ENCODE measurements around the gene SLC25A53. TPM values are rescaled to one million over a fixed set of nuclear protein-coding genes. Genes with fewer than 3 reads are reported as not detected.

Gene SLC25A53, protein sequence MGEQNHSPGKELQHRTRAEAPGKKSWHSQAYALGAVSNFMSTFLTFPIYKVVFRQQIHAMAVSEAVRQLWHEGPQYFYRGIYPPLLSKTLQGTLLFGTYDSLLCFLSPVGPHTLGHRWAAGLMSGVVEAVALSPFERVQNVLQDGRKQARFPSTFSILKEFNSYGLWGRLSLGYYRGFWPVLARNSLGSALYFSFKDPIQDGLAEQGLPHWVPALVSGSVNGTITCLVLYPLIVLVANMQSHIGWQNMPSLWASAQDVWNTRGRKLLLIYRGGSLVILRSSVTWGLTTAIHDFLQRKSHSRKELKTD
- total RNA-seq: 1 to 10 TPM; 6.1 to 8.7 TPM

DNA sequence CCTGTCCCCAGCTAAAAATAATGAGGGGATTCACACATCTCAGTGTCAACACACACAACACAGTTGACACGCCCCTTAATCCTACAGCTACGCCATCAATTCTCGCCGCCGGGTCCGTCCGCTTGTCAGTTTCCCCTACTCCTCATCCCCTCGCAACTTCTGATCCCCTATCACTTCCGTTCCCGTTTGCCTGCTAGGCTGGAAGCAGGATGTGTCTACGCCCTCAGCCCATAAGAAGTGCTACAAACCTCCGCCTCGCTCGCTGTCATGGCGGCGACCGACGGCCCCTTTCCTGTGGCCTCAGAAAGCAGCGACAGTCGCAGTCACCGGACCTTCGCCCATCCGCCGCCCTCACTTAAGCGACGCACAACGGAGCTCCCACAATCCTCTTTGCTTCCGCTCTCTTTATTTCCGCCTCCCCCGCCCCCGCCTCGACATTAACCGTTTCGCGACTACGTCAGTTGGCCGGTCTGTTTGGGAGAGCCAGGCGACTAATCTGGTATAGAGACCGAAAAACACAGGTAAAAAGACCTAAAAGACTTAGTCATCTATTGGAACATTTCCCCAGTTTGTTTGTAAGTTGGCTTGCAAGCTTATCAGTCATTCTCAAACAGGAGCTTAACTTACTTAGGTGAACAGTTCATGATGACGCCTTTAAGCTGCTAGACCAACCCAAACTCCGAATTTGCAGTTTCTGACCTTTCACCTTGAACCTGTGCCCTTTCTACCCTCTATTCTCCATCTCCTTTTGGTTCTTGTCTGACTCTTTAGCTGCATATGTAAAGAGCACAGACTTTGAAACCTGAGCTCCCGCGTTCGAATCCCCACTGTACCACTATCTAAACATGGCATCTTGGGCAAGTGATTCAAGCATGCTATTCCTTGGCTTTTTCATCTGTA lies at the start of gene SLC25A53:
Gene SLC25A53, minus strand, starts transcription at position 380 of the 900 bp plus-strand sequence. CDS start 51,752 bp downstream, outside the sequence.
- Mint-ChIP-seq H3K36me3 (ENCODE audit: low read depth) (peaks cover 18% of the 10 kb centered on the region), H3K9me3 (no peaks in the 10 kb centered on the region), H3K27me3 (no peaks in the 10 kb centered on the region), H3K4me3 (peak within 1 kb of the TSS; percentile 89), H3K4me1 (no peaks in the 10 kb centered on the region), H3K27ac (peak within 1 kb of the TSS; percentile 98)
- ATAC-seq (replicated peaks): peak; percentile 95

DNA sequence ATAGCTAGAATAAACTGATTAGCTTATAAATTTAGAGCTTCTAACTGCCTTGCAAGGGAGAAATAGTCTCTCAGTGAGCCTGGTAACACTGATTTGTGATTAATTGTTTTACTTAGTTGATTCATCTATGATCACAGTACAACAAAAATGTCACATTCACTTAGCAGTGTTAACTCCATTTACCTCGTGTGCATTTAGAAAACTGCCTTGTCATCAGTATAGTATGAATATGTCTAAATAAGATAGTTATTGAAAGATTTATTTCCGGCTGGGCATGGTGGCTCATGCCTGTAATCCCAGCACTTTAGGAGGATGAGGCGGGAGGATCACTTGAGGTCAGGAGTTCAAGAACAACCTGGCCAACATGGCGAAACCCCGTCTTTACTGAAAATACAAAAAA lies 48.7 kb upstream of the SLC25A53 start:
- H3K27me3 Mint-ChIP-seq: no peaks in the 10 kb centered on the region
- no peak for ATAC-seq (replicated peaks)
- H3K36me3 Mint-ChIP-seq (ENCODE audit: low read depth): peaks cover 7% of the 10 kb centered on the region
- H3K27ac Mint-ChIP-seq: no peak overlapping the region
- no peaks in the 10 kb centered on the region for H3K9me3 Mint-ChIP-seq
- no peaks in the 10 kb centered on the region for H3K4me1 Mint-ChIP-seq
- H3K4me3 Mint-ChIP-seq: no peak overlapping the region

DNA sequence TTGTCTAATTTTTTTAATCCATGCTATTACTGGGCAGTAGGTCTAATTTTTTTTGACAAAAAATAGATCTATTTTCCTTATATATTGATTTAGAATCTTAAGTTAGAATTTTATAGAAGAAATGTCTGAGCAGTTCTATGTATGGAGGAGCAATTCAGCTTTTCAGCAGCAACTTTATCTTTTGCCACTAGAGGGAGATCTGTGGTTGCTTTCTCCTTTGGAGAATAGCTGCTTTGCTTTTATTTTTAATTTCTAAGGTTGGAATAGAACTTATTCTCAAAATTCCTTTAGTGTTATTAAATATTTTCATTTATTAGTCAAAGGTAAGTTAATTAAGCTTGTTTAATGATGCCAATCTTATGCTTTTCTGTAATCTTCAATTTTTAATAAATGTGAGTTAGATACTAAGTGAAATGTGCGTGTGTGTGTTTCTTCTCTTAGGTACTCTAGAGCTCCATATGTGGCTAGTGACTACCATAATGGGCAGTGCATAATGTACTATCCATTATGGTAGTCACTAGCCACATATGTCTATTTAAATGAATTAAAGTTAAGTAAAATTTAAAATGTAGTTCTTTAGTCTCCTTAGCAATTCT lies 38.8 kb upstream of the SLC25A53 start:
- Mint-ChIP-seq H3K4me3 (no peak overlapping the region), H3K4me1 (no peaks in the 10 kb centered on the region), H3K9me3 (no peaks in the 10 kb centered on the region), H3K27ac (no peak overlapping the region), H3K27me3 (no peaks in the 10 kb centered on the region), H3K36me3 (ENCODE audit: low read depth) (peaks cover 17% of the 10 kb centered on the region)
- ATAC-seq (replicated peaks): peak; percentile 50

DNA sequence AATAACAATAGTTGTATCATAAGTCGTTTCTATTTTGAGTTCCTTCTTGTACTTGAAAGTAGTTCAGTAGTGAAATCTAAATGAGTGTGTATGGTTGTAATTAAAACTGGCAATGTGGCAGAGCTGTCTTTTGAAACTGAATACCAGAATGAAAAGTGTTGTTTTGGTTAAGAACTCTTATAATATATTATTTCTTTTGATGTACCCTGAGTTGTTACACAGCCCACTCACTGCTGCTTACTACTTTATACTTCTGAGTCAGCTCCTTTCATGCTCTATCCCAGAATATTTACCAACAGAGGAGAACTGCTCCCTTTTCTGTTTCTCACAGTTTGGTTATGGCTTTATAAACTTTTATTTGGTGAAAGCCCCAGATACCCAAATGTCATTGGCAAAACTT lies 38.2 kb upstream of the SLC25A53 start:
- Mint-ChIP-seq H3K36me3 (ENCODE audit: low read depth) (peaks cover 23% of the 10 kb centered on the region), H3K4me1 (no peaks in the 10 kb centered on the region), H3K27ac (no peak overlapping the region), H3K27me3 (no peaks in the 10 kb centered on the region), H3K9me3 (no peaks in the 10 kb centered on the region), H3K4me3 (no peak overlapping the region)
- ATAC-seq (replicated peaks): peak; percentile 63

DNA sequence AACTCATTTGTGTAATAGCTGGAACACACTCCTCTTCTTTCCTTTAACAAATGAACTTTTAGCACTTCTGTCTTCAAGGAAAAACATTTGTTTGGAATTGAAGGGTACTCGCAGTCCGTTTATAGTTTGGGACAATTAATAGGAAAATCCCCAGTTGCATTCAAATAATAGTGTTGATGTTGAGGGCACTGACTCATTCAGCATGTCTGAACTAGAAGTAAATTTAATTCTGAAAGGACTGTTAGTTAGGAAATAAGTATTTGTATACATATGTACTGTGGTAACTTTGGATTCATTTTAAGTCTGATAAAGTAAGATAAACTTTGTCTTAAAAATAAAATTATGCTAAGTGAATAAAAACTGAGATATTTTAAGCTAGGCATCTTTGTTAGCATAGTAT lies 36.7 kb upstream of the SLC25A53 start:
- H3K9me3 Mint-ChIP-seq: no peaks in the 10 kb centered on the region
- H3K27ac Mint-ChIP-seq: no peak overlapping the region
- ATAC-seq (replicated peaks): no peak
- no peak overlapping the region for H3K4me3 Mint-ChIP-seq
- H3K36me3 Mint-ChIP-seq (ENCODE audit: low read depth): peaks cover 32% of the 10 kb centered on the region
- no peaks in the 10 kb centered on the region for H3K4me1 Mint-ChIP-seq
- H3K27me3 Mint-ChIP-seq: no peaks in the 10 kb centered on the region

DNA sequence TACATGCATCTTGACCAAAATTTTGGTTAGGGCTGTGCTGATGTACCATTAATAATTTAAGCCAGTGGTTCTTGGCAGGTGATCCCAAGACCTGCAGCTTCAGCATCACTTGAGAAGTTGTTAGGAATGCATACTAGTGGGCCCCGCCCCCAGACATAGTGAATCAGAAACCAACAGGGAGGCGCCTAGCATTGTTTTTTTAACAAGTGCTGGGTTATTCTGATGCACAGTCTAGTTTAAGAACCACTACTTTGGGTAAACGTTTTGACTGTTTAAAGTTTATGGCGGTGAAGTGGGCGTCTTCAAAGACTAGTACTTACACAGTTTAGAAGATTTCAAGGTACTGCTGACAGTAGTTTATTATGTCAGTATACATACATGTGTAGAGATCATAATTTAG lies 33.0 kb upstream of the SLC25A53 start:
- no peaks in the 10 kb centered on the region for H3K9me3 Mint-ChIP-seq
- no peak overlapping the region for H3K4me3 Mint-ChIP-seq
- H3K36me3 Mint-ChIP-seq (ENCODE audit: low read depth): peaks cover 63% of the 10 kb centered on the region
- peak; percentile 69 for ATAC-seq (replicated peaks)
- no peaks in the 10 kb centered on the region for H3K4me1 Mint-ChIP-seq
- no peaks in the 10 kb centered on the region for H3K27me3 Mint-ChIP-seq
- H3K27ac Mint-ChIP-seq: no peak overlapping the region

DNA sequence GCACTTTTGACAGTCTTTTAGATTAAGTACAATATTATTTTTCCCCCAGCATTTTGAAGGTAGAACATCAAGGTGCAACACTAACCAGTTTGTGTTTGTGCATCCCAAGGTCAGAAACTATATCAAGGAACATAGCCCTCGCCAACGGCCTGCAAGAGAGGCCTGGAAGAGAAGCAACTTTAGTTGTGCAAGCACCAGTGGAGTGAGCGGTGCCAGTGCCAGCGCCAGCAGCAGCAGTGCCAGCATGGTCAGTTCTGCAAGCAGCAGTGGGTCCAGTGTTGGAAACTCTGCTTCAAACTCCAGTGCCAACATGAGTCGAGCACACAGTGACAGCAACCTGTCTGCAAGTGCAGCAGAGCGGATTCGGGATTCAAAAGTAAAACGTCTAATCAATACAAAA lies 31.1 kb upstream of the SLC25A53 start:
- peaks cover 70% of the 10 kb centered on the region for H3K36me3 Mint-ChIP-seq (ENCODE audit: low read depth)

DNA sequence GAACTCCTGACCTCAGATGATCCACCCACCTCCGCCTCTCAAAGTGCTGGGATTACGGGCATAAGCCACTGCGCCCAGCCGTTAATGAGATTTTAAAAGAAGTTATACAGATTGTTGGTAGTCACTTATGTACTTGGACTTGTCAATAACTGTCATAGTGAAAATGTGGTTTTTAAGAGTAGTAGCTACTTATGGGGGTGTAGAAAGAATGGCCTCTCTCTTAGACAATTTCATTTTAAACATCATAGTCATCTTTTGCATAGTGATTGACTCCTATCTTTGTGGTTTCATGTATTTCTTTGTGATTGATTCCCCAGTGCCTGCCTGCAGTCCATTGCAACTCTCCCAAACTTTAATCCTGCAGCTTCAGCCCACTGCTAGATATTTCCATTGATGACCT lies 26.9 kb upstream of the SLC25A53 start:
- Mint-ChIP-seq H3K27ac (peak overlapping the region; percentile 58), H3K36me3 (ENCODE audit: low read depth) (peaks cover 64% of the 10 kb centered on the region), H3K4me1 (peaks cover 10% of the 10 kb centered on the region), H3K27me3 (no peaks in the 10 kb centered on the region), H3K9me3 (no peaks in the 10 kb centered on the region), H3K4me3 (no peak overlapping the region)
- peak; percentile 91 for ATAC-seq (replicated peaks)

More for the DNA sequence above, 31.1 kb upstream of the SLC25A53 start:
- Mint-ChIP-seq H3K4me3 (no peak overlapping the region), H3K27me3 (no peaks in the 10 kb centered on the region), H3K4me1 (no peaks in the 10 kb centered on the region), H3K27ac (no peak overlapping the region), H3K9me3 (no peaks in the 10 kb centered on the region)
- ATAC-seq (replicated peaks): no peak

DNA sequence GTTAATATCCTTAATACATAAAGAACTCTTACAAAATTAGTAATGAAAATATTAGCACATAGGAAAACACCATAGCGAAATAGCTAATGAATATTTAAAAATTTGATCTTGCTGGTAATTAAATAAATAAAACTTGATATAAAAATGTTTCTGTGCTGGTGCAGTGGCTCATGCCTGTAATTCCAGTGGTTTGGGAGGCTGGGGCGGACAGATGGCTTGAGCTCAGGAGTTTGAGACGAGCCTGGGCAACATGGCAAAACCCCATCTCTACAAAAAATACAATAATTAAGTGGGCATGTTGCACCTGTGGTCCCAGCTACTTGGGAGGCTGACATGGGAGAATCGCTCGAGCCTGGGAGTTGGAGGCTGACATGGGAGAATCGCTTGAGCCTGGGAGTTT lies 17.0 kb upstream of the SLC25A53 start:
- Mint-ChIP-seq H3K4me3 (no peak overlapping the region), H3K36me3 (ENCODE audit: low read depth) (peaks cover 54% of the 10 kb centered on the region), H3K27ac (no peak overlapping the region), H3K4me1 (peaks cover 10% of the 10 kb centered on the region), H3K9me3 (no peaks in the 10 kb centered on the region), H3K27me3 (no peaks in the 10 kb centered on the region)
- ATAC-seq (replicated peaks): no peak

DNA sequence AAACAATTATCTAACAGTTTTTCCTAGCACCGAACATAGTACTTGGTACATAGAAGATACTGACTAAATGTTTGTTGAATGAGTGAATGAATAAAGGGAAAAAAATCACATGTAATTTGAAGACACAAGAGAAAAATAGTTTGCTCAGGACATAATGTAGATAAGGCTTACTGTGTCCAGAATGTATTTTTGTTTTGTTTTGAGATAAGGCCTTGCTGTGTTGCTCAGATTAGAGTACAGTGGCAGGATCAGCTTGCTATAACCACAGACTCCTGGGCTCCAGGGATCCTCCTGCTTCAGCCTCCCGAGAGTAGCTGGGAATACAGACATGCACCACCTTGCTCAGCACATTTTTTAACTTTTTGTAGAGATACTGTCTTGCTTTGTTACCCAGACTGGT lies 16.0 kb upstream of the SLC25A53 start:
- Mint-ChIP-seq H3K27me3 (no peaks in the 10 kb centered on the region), H3K4me3 (no peak overlapping the region), H3K27ac (no peak overlapping the region), H3K9me3 (no peaks in the 10 kb centered on the region), H3K4me1 (peaks cover 10% of the 10 kb centered on the region), H3K36me3 (ENCODE audit: low read depth) (peaks cover 54% of the 10 kb centered on the region)
- no peak for ATAC-seq (replicated peaks)

DNA sequence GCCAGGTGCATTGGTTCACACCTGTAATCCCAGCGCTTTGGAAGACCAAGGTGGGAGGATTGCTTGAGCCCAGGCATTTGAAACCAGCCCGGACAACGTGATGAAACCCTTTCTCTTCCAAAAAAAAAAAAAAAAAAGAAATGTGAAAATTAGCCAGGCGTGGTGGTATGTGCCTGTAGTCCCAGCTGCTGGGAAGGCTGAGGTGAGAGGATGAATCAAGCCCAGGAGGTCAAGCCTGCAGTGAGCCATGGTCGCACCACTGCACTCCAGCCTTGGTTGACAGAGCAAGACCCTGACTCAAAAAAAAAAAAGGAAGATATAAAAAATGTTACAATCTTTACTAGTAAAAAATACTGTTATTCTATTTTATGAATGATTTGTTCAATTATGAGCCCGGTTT lies 15.3 kb upstream of the SLC25A53 start:
- H3K4me3 Mint-ChIP-seq: no peak overlapping the region
- H3K36me3 Mint-ChIP-seq (ENCODE audit: low read depth): peaks cover 52% of the 10 kb centered on the region
- H3K9me3 Mint-ChIP-seq: no peaks in the 10 kb centered on the region
- peaks cover 10% of the 10 kb centered on the region for H3K4me1 Mint-ChIP-seq
- ATAC-seq (replicated peaks): no peak
- no peak overlapping the region for H3K27ac Mint-ChIP-seq
- no peaks in the 10 kb centered on the region for H3K27me3 Mint-ChIP-seq

DNA sequence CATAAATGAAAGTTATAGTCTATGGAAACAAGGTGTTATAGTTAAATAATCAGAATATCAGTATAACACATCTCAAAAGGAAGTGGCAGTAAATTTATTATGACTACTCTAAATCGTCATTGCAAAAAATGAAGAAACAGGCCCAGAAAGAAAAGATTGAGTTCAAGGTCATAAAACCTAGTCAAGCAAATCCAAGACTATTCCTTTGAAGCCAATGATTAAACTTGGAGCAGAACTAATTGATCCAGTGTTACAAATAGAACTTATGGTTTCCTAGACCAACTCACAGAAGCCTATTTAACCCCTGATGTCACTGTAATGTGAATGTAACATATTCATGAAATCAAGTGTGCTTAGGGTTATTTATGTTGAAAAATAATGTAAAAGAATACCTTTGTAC lies 11.3 kb upstream of the SLC25A53 start:
- peak overlapping the region; percentile 83 for H3K4me3 Mint-ChIP-seq
- peaks cover 16% of the 10 kb centered on the region for H3K4me1 Mint-ChIP-seq
- no peaks in the 10 kb centered on the region for H3K9me3 Mint-ChIP-seq
- no peak for ATAC-seq (replicated peaks)
- H3K27ac Mint-ChIP-seq: peak overlapping the region; percentile 75
- peaks cover 40% of the 10 kb centered on the region for H3K36me3 Mint-ChIP-seq (ENCODE audit: low read depth)
- H3K27me3 Mint-ChIP-seq: no peaks in the 10 kb centered on the region

DNA sequence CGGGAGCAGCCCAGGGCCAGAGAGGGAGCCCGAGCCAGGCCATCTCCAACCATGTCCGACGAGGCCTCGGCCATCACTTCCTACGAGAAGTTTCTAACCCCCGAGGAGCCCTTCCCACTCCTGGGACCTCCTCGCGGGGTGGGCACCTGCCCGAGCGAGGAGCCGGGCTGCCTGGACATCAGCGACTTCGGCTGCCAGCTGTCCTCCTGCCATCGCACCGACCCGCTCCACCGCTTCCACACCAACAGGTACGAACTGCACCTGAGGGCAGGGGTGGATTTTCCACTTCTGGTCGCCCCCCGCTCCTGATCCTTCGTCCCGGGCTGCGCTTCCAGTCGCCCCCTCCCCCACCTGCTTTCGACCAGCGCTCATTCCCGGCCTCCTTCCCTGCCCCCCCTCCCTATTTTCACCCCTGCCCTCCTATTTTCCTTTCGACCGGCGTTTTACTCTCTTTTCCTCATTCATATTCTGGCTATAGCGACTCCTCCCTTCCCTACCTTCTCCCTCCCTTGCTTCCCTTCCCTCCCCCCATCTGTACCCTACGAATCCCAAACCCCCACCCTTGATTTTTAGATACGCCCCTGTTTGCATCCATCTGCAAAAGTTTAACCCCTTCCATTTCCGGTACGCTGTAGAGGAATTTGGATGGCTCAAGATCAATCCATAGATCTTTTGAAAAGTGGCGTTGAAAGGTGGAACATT lies 10.1 kb upstream of the SLC25A53 start:
- H3K4me1 Mint-ChIP-seq: peaks cover 16% of the 10 kb centered on the region

More for the DNA sequence above, 10.1 kb upstream of the SLC25A53 start:
- peak overlapping the region; percentile 83 for H3K4me3 Mint-ChIP-seq
- peaks cover 30% of the 10 kb centered on the region for H3K36me3 Mint-ChIP-seq (ENCODE audit: low read depth)
- no peaks in the 10 kb centered on the region for H3K9me3 Mint-ChIP-seq
- ATAC-seq (replicated peaks): no peak
- no peaks in the 10 kb centered on the region for H3K27me3 Mint-ChIP-seq
- peak overlapping the region; percentile 75 for H3K27ac Mint-ChIP-seq

All from activated T-helper 17 cell treated with anti-CD3 and anti-CD28 coated beads, Interleukin-2, amount 50 U/mL, for 72 hours (primary cell).